ENCODE results near the gene DAGLB.
"Not testable (repeated sequence)": the region's sequence is repeated elsewhere in the genome, so short reads cannot be mapped to it uniquely, and the experiment has no call there.

The DAGLB gene

GRCh38 chr7:6478186-6478585 is 30.4 kb upstream of the DAGLB start:
- Histone ChIP-seq H3K9me3 (ENCODE audit: severe bottlenecking) (no peaks in the 10 kb centered on the region), H3K27me3 (ENCODE audit: insufficient read depth, poor library complexity, severe bottlenecking) (no peaks in the 10 kb centered on the region), H3K4me1 (ENCODE audit: insufficient read depth, poor library complexity, severe bottlenecking) (peaks cover 3% of the 10 kb centered on the region), H3K27ac (ENCODE audit: poor library complexity, severe bottlenecking) (no peak overlapping the region), H3K36me3 (ENCODE audit: low read depth) (peaks cover 91% of the 10 kb centered on the region), H3K4me3 (ENCODE audit: severe bottlenecking) (no peak overlapping the region)
- ATAC-seq (ENCODE audit: low read depth) (no peak), DNase-seq (ENCODE audit: low spot score) (no peak)
- TF ChIP-seq CTCF (IDR thresholded peaks at IDR 0.05; ENCODE audit: poor library complexity, severe bottlenecking), result no peak

DNA sequence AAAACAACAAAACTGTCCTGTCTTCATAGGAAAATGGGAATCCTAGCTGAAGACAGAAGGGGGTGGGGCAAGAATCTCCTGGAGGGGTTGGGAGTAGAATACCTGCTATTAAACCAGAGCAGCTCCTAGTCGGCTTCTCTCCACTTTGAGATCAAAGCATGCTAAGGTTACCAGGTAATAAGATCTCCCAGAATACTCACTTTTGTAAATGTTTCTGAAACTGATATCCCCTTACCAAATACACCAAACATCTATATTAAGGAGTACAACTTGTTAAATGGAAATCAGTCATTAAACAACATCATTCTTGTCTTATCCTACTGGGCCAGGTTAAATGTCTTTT is 29.5 kb upstream of the DAGLB start:
- peaks cover 91% of the 10 kb centered on the region for H3K36me3 ChIP-seq (ENCODE audit: low read depth)
- H3K9me3 ChIP-seq (ENCODE audit: severe bottlenecking), result no peaks in the 10 kb centered on the region
- no peaks in the 10 kb centered on the region for H3K27me3 ChIP-seq (ENCODE audit: insufficient read depth, poor library complexity, severe bottlenecking)
- TF ChIP-seq CTCF (IDR thresholded peaks at IDR 0.05; ENCODE audit: poor library complexity, severe bottlenecking), result no peak
- no peak for ATAC-seq (ENCODE audit: low read depth)
- peaks cover 3% of the 10 kb centered on the region for H3K4me1 ChIP-seq (ENCODE audit: insufficient read depth, poor library complexity, severe bottlenecking)
- no peak for DNase-seq (ENCODE audit: low spot score)
- H3K4me3 ChIP-seq (ENCODE audit: severe bottlenecking), result no peak overlapping the region
- no peak overlapping the region for H3K27ac ChIP-seq (ENCODE audit: poor library complexity, severe bottlenecking)

DNA sequence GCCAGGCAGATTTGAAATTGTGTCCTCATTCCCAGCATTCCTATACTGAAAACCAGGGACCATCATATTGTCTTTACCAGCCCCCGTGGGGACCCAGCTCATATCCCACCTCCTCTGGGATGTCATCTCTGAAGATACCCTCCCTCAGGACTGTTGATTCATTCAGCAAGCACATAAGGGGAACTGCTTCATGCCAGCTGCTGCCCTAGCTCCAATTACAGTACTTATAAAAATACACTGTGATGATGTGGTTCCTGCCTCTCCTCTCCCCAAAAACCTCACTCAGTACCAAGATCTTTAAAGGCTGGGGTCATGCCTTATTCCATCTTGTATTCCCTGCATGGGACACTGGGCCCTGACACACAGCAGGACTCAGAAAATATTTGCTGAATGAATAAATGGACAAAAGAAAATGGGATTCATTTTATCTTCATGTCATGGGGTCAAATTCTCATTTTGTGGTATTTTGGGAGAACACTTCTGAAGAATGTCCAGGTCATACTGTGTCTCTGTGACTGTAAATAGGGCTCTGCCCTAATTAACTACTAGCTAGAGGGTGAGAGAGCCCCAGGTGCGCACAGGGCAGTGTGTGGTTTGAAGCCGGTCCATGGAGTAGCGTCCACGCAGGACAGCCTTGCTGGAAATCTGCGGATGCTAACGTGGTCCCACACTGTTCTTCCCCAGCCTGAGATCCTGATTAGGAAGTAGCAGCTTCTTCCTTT is 29.0 kb upstream of the DAGLB start:
- no peak for DNase-seq (ENCODE audit: low spot score)
- H3K27ac ChIP-seq (ENCODE audit: poor library complexity, severe bottlenecking), result no peak overlapping the region
- no peak for ATAC-seq (ENCODE audit: low read depth)
- H3K9me3 ChIP-seq (ENCODE audit: severe bottlenecking), result no peaks in the 10 kb centered on the region
- no peak for TF ChIP-seq CTCF (IDR thresholded peaks at IDR 0.05; ENCODE audit: poor library complexity, severe bottlenecking)
- H3K4me3 ChIP-seq (ENCODE audit: severe bottlenecking), result no peak overlapping the region
- no peaks in the 10 kb centered on the region for H3K27me3 ChIP-seq (ENCODE audit: insufficient read depth, poor library complexity, severe bottlenecking)
- peaks cover 91% of the 10 kb centered on the region for H3K36me3 ChIP-seq (ENCODE audit: low read depth)
- H3K4me1 ChIP-seq (ENCODE audit: insufficient read depth, poor library complexity, severe bottlenecking), result peaks cover 3% of the 10 kb centered on the region

- no peak for TF ChIP-seq CTCF (IDR thresholded peaks at IDR 0.05; ENCODE audit: poor library complexity, severe bottlenecking)
- Histone ChIP-seq H3K27me3 (ENCODE audit: insufficient read depth, poor library complexity, severe bottlenecking) (no peaks in the 10 kb centered on the region), H3K27ac (ENCODE audit: poor library complexity, severe bottlenecking) (no peak overlapping the region), H3K4me1 (ENCODE audit: insufficient read depth, poor library complexity, severe bottlenecking) (peaks cover 2% of the 10 kb centered on the region), H3K9me3 (ENCODE audit: severe bottlenecking) (no peaks in the 10 kb centered on the region), H3K4me3 (ENCODE audit: severe bottlenecking) (no peak overlapping the region), H3K36me3 (ENCODE audit: low read depth) (peaks cover 90% of the 10 kb centered on the region)
- ATAC-seq (ENCODE audit: low read depth), result no peak
- peak; percentile 4 for DNase-seq (ENCODE audit: low spot score)
Measured at GRCh38 chr7:6475433-6476186, 27.9 kb upstream of the DAGLB start.

GRCh38 chr7:6465862-6466261 is 18.1 kb upstream of the DAGLB start:
- Histone ChIP-seq H3K4me3 (ENCODE audit: severe bottlenecking) (no peak overlapping the region), H3K4me1 (ENCODE audit: insufficient read depth, poor library complexity, severe bottlenecking) (peaks cover 2% of the 10 kb centered on the region), H3K27me3 (ENCODE audit: insufficient read depth, poor library complexity, severe bottlenecking) (no peaks in the 10 kb centered on the region), H3K9me3 (ENCODE audit: severe bottlenecking) (no peaks in the 10 kb centered on the region), H3K36me3 (ENCODE audit: low read depth) (peaks cover 88% of the 10 kb centered on the region), H3K27ac (ENCODE audit: poor library complexity, severe bottlenecking) (no peak overlapping the region)
- ATAC-seq (ENCODE audit: low read depth), result no peak
- DNase-seq (ENCODE audit: low spot score), result no peak
- TF ChIP-seq CTCF (IDR thresholded peaks at IDR 0.05; ENCODE audit: poor library complexity, severe bottlenecking), result no peak

DNA sequence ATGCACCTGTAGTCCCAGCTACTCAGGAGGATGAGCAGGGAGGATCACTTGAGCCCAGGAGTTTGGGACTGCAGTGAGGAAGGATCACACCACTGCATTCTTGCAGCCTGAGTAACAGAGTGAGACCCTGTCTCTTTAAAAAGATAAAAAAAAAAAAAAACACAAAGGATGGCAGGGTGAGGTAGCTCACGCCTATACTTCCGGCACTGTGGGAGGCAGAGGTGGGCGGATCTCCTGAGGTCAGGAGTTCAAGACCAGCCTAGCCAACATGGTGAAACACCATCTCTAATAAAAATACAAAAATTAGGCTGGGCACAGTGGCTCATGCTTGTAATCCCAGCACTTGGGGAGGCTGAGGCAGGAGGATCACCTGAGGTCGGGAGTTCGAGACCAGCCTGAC is 15.9 kb upstream of the DAGLB start:
- peaks cover 66% of the 10 kb centered on the region for H3K36me3 ChIP-seq (ENCODE audit: low read depth)
- DNase-seq (ENCODE audit: low spot score); H3K9me3 ChIP-seq (ENCODE audit: severe bottlenecking); H3K27ac ChIP-seq (ENCODE audit: poor library complexity, severe bottlenecking); H3K27me3 ChIP-seq (ENCODE audit: insufficient read depth, poor library complexity, severe bottlenecking); ATAC-seq (ENCODE audit: low read depth); H3K4me3 ChIP-seq (ENCODE audit: severe bottlenecking); H3K4me1 ChIP-seq (ENCODE audit: insufficient read depth, poor library complexity, severe bottlenecking): not testable (repeated sequence)
